HepG2 (cell line): ENCODE measurements around the gene ZC3H14. TPM values are rescaled to one million over a fixed set of nuclear protein-coding genes. Genes with fewer than 3 reads are reported as not detected.
A peak's percentile ranks its signal among the peaks of the same experiment; 100 is the strongest.

Source experiments
- ATAC-seq: fragments of 200-7000 bp; cut with Tn5 transposase; 3 replicates; pipeline ENCODE4 v1.9.1; 2020; ENCODE audit warnings: mild to moderate bottlenecking, moderate library complexity
- BruUV-seq: library from RNA; stranded (reverse); fragments of 400-500 nt; replicated peaks from 2 replicates; lab custom pipeline; 2021; lab: Mats Ljungman, UMichigan
- CTCF ChIA-PET: fragments of 300-600 bp; formaldehyde crosslinking; extraction: SDS; loops from one replicate; lab custom pipeline; 2021; ENCODE audit warnings: low total read pairs, inconsistent platforms, low intra/inter-chr PET ratio; lab: Yijun Ruan, JAX
- POLR2A ChIA-PET: fragments of 350-600 bp; sonication (Branson Sonifier 250); formaldehyde crosslinking; loops from one replicate; lab custom pipeline; 2020; ENCODE audit warnings: antibody characterized with exemption, inconsistent platforms; lab: Yijun Ruan, JAX
- DNase-seq: peaks from one replicate; pipeline ENCODE4 v3.0.0-alpha.2; 2015; ENCODE audit warnings: low spot score
- FAIRE-seq: peaks from 3 replicates; lab custom pipeline; 2011; peaks lifted over from hg19 to GRCh38; lab: Jason Lieb, UNC
- H2AFZ ChIP-seq: one replicate; pipeline ENCODE4 v1.6.1; 2011; ENCODE audit warnings: low read length, inconsistent platforms
- H3K27ac ChIP-seq: fragments of 300-600 bp; 3 replicates; pipeline ENCODE4 v1.8.0; 2011; ENCODE audit warnings: mixed run types, mild to moderate bottlenecking, mixed read lengths, low read length, inconsistent platforms; ENCODE audit not compliant: insufficient read depth; ENCODE audit errors: extremely low read length
- H3K27me3 ChIP-seq, 2 experiments: fragments of 200-600 bp in 1 of 2; 2 replicates in 1 of 2; 3 replicates in 1 of 2; pipeline versions ENCODE4 v1.6.0 to v1.8.0; 2011; ENCODE audit warnings: low read length in 2 of 2, mild to moderate bottlenecking in 2 of 2, moderate library complexity in 2 of 2, inconsistent platforms in 1 of 2; ENCODE audit not compliant: insufficient read depth in 2 of 2, control insufficient read depth in 1 of 2
- H3K36me3 ChIP-seq, 2 experiments: fragments of 200-600 bp in 1 of 2; replicated peaks in 1 of 2; 2 replicates in 1 of 2; 3 replicates in 1 of 2; pipeline versions ENCODE4 v1.5.1 to v1.8.0; 2011; ENCODE audit warnings: low read length in 2 of 2, inconsistent platforms in 1 of 2; ENCODE audit not compliant: insufficient read depth in 2 of 2, control insufficient read depth in 1 of 2
- H3K4me1 ChIP-seq: 2 replicates; pipeline ENCODE4 v1.5.1; 2012; ENCODE audit warnings: low read length, inconsistent platforms; ENCODE audit not compliant: insufficient read depth
- H3K4me2 ChIP-seq: 2 replicates; pipeline ENCODE4 v1.6.0; 2011; ENCODE audit warnings: low read depth, low read length, inconsistent platforms
- H3K4me3 ChIP-seq, 3 experiments: fragments of 200-600 bp in 1 of 3; sonication (generic), shearing (Covaris generic) in 1 of 3; replicated peaks in 1 of 3; 2 replicates each; pipeline ENCODE4 v1.5.1; 2011 to 2016; ENCODE audit warnings: low read length in 3 of 3, inconsistent platforms in 2 of 3, low read depth in 2 of 3, mild to moderate bottlenecking in 2 of 3, control low read depth in 1 of 3, mixed read lengths in 1 of 3; ENCODE audit not compliant: insufficient read depth in 1 of 3
- H3K79me2 ChIP-seq: one replicate; pipeline ENCODE4 v1.6.1; 2011; ENCODE audit warnings: low read length, inconsistent platforms; ENCODE audit not compliant: insufficient read depth
- H3K9ac ChIP-seq: 2 replicates; pipeline ENCODE4 v1.6.0; 2011; ENCODE audit warnings: mild to moderate bottlenecking, low read depth, low read length, inconsistent platforms; ENCODE audit not compliant: insufficient read depth
- H3K9me3 ChIP-seq: 2 replicates; pipeline ENCODE4 v1.5.1; 2012; ENCODE audit warnings: mild to moderate bottlenecking, low read length
- H4K20me1 ChIP-seq: 2 replicates; pipeline ENCODE4 v1.6.0; 2011; ENCODE audit warnings: inconsistent platforms, mild to moderate bottlenecking, low read length, moderate library complexity; ENCODE audit not compliant: insufficient read depth
- AHR ChIP-seq: IDR thresholded peaks from 2 replicates; pipeline ENCODE4 v1.6.1; 2018; ENCODE audit warnings: missing genetic modification reagents, missing compliant biosample characterization
- SP1 ChIP-seq, 2 experiments: fragments of 450-650 bp in 1 of 2; sonication (generic) in 1 of 2; formaldehyde crosslinking in 1 of 2; IDR thresholded peaks; 2 replicates each; pipeline versions ENCODE4 v1.4.0 to v1.6.1; 2016 to 2020; ENCODE audit warnings: missing genetic modification reagents in 1 of 2
- TEAD3 ChIP-seq: optimal IDR thresholded peaks from 2 replicates; pipeline ENCODE3; 2016; ENCODE audit warnings: borderline replicate concordance
- ZNF441 ChIP-seq: sonication (generic); formaldehyde crosslinking; IDR thresholded peaks from 2 replicates; pipeline ENCODE4 v1.7.0; 2021; ENCODE audit warnings: missing genetic modification reagents, borderline replicate concordance
- WGBS: methylation state at CpG from one replicate; pipeline ENCODE4 v1.1.6; 2017; ENCODE audit warnings: low lambda C conversion rate; 5-methylcytosine and 5-hydroxymethylcytosine counted together
- in situ Hi-C: cut with HindIII; loops from 2 replicates; pipeline ENCODE4 v1.10.0; 2017; ENCODE audit warnings: low pct_unique_long_range_greater_than_20kb; ENCODE audit not compliant: extremely low pct_ligation_motif_present
- intact Hi-C: fragments of 100-400 bp; cut with micrococcal nuclease; formaldehyde crosslinking; loops from one replicate; pipeline ENCODE4 v1.10.0; 2022; ENCODE audit not compliant: unreplicated experiment
- polyA plus RNA-seq, 8 experiments: library from polyadenylated mRNA; depleted of rRNA in 3 of 8; stranded (reverse) in 7 of 8; unstranded in 1 of 8; fragments of >200 nt; fragmentation: Illumina TruSeq in 4 of 8; extraction: Trizol in 4 of 8; gene quantifications; 2 replicates each; pipeline versions ENCODE4 v1.2.1 to v1.2.3, GENCODE V29; 2011 to 2016; ENCODE audit warnings: low read depth in 4 of 8, missing spikeins in 1 of 8, mixed read lengths in 1 of 8; ENCODE audit not compliant: insufficient read depth in 1 of 8
- total RNA-seq, 5 experiments: library from RNA; depleted of rRNA; stranded (reverse); fragments of >200 nt; fragmentation: Illumina TruSeq; extraction: Trizol; gene quantifications; 2 replicates each; pipeline ENCODE4 v1.2.3, GENCODE V29; 2016; ENCODE audit warnings: low read depth in 1 of 5

ZC3H14 gene
- total and polyA plus RNA-seq, 2 of the 13 experiments (the other 11 are each of a cell fraction or from before 2014, with no cell fraction given): 65.1 to 67.5 TPM

DNA sequence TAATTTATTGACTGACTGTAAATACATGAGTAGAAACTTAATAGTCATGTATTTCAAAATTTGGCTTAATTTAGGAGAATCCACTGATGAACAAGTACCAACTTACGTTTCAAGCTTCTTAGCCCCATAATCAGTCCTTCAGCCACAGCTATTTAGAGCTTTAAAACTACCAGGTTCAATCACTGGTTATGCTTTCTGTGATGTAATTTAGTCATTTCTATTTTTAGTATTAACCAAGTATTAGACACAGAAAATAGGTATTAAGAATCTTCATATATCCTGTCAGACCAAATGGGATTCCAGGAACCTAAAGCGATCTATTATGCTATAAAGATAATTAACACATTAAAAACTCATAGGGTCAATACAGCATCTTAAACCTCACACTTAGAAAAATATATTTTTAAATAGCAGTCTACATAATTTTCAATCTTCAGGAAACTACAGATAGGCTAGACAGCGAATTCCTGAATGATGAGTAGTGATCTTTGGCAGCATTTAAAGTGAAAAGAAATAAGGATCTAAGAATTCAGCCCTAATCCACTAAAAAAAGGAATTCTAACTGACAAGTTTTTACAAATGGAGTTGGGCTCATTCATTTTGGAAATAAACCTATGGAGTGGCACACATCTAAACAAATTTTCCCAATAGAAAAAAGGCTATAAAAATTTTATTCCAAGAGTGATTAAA lies 51.5 kb downstream of the ZC3H14 start:
- H3K9ac ChIP-seq: no peak overlapping the region
- ChIA-PET CTCF (no interaction called here), POLR2A (no interaction called here)
- in situ Hi-C loops: no loop called here
- no peak overlapping the region for H3K4me2 ChIP-seq
- no peaks in the 10 kb centered on the region for H4K20me1 ChIP-seq
- WGBS: 97% methylated on average over 3 of the region's 3 CpGs
- DNase-seq (no peak), FAIRE-seq (no peak), ATAC-seq (no peak)
- H3K9me3 ChIP-seq: no peaks in the 10 kb centered on the region
- TSS peak; percentile 16 for BruUV-seq
- no peak overlapping the region for H3K4me3 ChIP-seq
- H2AFZ ChIP-seq: no peak overlapping the region
- H3K4me1 ChIP-seq: peaks cover 17% of the 10 kb centered on the region
- H3K27me3 ChIP-seq: no peaks in the 10 kb centered on the region
- intact Hi-C loops: no loop called here
- H3K27ac ChIP-seq: peak overlapping the region; percentile 40
- H3K79me2 ChIP-seq: no peaks in the 10 kb centered on the region
- peaks cover 1 to 32% of the 10 kb centered on the region in 2 experiments; a peak in 3 of 5 replicates for H3K36me3 ChIP-seq
- no peak for TF ChIP-seq ZNF441
- TF ChIP-seq SP1 (IDR thresholded peaks at IDR 0.05): no peak
- no peak for TF ChIP-seq SP1 (CRISPR knock-in tag; IDR thresholded peaks at IDR 0.05)

DNA sequence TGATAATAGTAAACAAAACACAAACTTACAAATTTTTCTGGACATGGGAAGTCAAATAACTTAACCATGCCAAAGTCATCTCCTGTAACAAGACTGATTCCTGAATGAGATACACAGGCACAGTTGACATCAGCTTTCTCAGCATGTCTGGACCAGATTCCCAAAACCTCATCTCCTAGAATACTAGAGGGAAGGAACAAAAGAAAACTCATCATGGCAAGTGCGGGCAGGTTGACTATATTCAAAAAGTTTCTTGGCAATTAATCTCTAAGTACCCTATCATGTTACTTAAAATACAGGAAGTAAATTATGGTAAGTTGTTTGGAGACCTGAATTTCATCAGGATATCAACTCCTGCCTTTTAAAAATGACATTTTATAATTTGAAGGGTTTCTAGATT lies 53.9 kb downstream of the ZC3H14 start:
- no TSS peak for BruUV-seq
- no peak for ATAC-seq
- no peak for TF ChIP-seq AHR
- no peak for TF ChIP-seq TEAD3 (CRISPR knock-in tag)

More for the DNA sequence above, 53.9 kb downstream of the ZC3H14 start:
- peaks cover 1 to 11% of the 10 kb centered on the region in 2 experiments; a peak in 2 of 5 replicates for H3K36me3 ChIP-seq
- in situ Hi-C loops (no loop called here), intact Hi-C loops (no loop called here)
- ChIA-PET CTCF (no interaction called here), POLR2A (no interaction called here)
- no peaks in the 10 kb centered on the region for H3K9me3 ChIP-seq
- FAIRE-seq (no peak), DNase-seq (no peak)
- 93% methylated on average over 1 of the region's 1 CpG for WGBS
- H3K79me2 ChIP-seq: no peaks in the 10 kb centered on the region
- H3K4me1 ChIP-seq: peaks cover 17% of the 10 kb centered on the region
- no peak overlapping the region for H2AFZ ChIP-seq
- H3K4me3 ChIP-seq: no peak overlapping the region
- no peak overlapping the region for H3K27ac ChIP-seq
- H3K27me3 ChIP-seq: no peaks in the 10 kb centered on the region
- no peaks in the 10 kb centered on the region for H4K20me1 ChIP-seq
- H3K4me2 ChIP-seq: no peak overlapping the region
- H3K9ac ChIP-seq: no peak overlapping the region
